Activated B cell treated with CpG ODN at 0.5 μM for 24 hours (primary cell): ENCODE results near the gene ATXN8OS. TPM values are rescaled to one million over a fixed set of nuclear protein-coding genes. Genes with fewer than 3 reads are reported as not detected.

Experiments
- ATAC-seq: fragments of 200-7000 bp; cut with Tn5 transposase; one replicate; pipeline ENCODE4 v1.10.0; 2021; ENCODE audit warnings: low read depth, mild to moderate bottlenecking, moderate library complexity
- CTCF ChIA-PET: fragments of 350-600 bp; sonication (Branson Sonifier 250); formaldehyde crosslinking; loops from one replicate; lab custom pipeline; 2021; ENCODE audit warnings: antibody characterized with exemption; lab: Charles Lee
- POLR2A ChIA-PET: fragments of 350-600 bp; sonication (Branson Sonifier 250); formaldehyde crosslinking; loops from one replicate; lab custom pipeline; 2021; ENCODE audit warnings: antibody characterized with exemption; lab: Charles Lee
- DNase-seq: peaks from one replicate; pipeline ENCODE4 v3.0.0; 2022
- H3K27ac Mint-ChIP-seq: one replicate; pipeline ENCODE4 v1.8.0; 2020; ENCODE audit warnings: mixed read lengths
- H3K27me3 Mint-ChIP-seq: one replicate; pipeline ENCODE4 v1.8.0; 2021; ENCODE audit warnings: mixed read lengths
- H3K36me3 Mint-ChIP-seq: one replicate; pipeline ENCODE4 v1.8.0; 2021; ENCODE audit warnings: low read depth, mixed read lengths
- H3K4me1 Mint-ChIP-seq: one replicate; pipeline ENCODE4 v1.8.0; 2021; ENCODE audit warnings: mixed read lengths
- H3K4me3 Mint-ChIP-seq: one replicate; pipeline ENCODE4 v1.8.0; 2020; ENCODE audit warnings: mild to moderate bottlenecking, mixed read lengths
- H3K9me3 Mint-ChIP-seq: one replicate; pipeline ENCODE4 v1.8.0; 2020; ENCODE audit warnings: mixed read lengths
- CTCF ChIP-seq: fragments of 200-600 bp; IDR thresholded peaks from one replicate; pipeline ENCODE4 v1.8.0; 2022; ENCODE audit warnings: antibody characterized with exemption, mild to moderate bottlenecking
- intact Hi-C: fragments of 100-400 bp; cut with micrococcal nuclease; formaldehyde crosslinking; loops from one replicate; pipeline ENCODE4 v1.15.1; 2024
- total RNA-seq: library from RNA; stranded (reverse); gene quantifications from 2 replicates; pipeline ENCODE4 v1.2.3, GENCODE V29; 2022

ATXN8OS gene
- total RNA-seq, 1 donor from 2014 or later, result not detected

GRCh38 chr13:70098669-70099068 is 9.0 kb upstream of the ATXN8OS start:
- intact Hi-C loops, result no loop called here
- no peak overlapping the region for H3K4me3 Mint-ChIP-seq
- no peak for ATAC-seq
- H3K27me3 Mint-ChIP-seq, result no peaks in the 10 kb centered on the region
- H3K27ac Mint-ChIP-seq, result no peak overlapping the region
- no peaks in the 10 kb centered on the region for H3K4me1 Mint-ChIP-seq
- ChIA-PET POLR2A (no interaction called here), CTCF (no interaction called here)
- H3K9me3 Mint-ChIP-seq, result no peaks in the 10 kb centered on the region
- TF ChIP-seq CTCF, result no peak
- no peak for DNase-seq
- no peaks in the 10 kb centered on the region for H3K36me3 Mint-ChIP-seq

GRCh38 chr13:70104481-70104880 is 3.1 kb upstream of the ATXN8OS start:
- no peak for TF ChIP-seq CTCF
- no peak for ATAC-seq
- no peaks in the 10 kb centered on the region for H3K27me3 Mint-ChIP-seq
- intact Hi-C loops, result no loop called here
- ChIA-PET POLR2A (no interaction called here), CTCF (no interaction called here)
- H3K36me3 Mint-ChIP-seq, result no peaks in the 10 kb centered on the region
- H3K4me1 Mint-ChIP-seq, result no peaks in the 10 kb centered on the region
- H3K27ac Mint-ChIP-seq, result no peak overlapping the region
- DNase-seq, result no peak
- no peak overlapping the region for H3K4me3 Mint-ChIP-seq
- no peaks in the 10 kb centered on the region for H3K9me3 Mint-ChIP-seq

- intact Hi-C loops, result no loop called here
- Mint-ChIP-seq H3K9me3 (no peaks in the 10 kb centered on the region), H3K27me3 (no peaks in the 10 kb centered on the region), H3K36me3 (no peaks in the 10 kb centered on the region), H3K4me3 (no peak overlapping the region), H3K27ac (no peak overlapping the region), H3K4me1 (no peaks in the 10 kb centered on the region)
- ChIA-PET POLR2A (no interaction called here), CTCF (no interaction called here)
- TF ChIP-seq CTCF, result no peak
- ATAC-seq, result no peak
- DNase-seq, result no peak
Measured at GRCh38 chr13:70107125-70107497, 515 bp upstream of the ATXN8OS start.

GRCh38 chr13:70108356-70109105 is 905 bp downstream of the ATXN8OS start, which contains the start of gene KLHL1:
Gene KLHL1, minus strand, starts transcription at chr13:70108452. Its CDS starts 753 bp downstream, at chr13:70107699.
- no peaks in the 10 kb centered on the region for H3K4me1 Mint-ChIP-seq
- intact Hi-C loops, result no loop called here
- CTCF ChIA-PET, result no interaction called here
- H3K9me3 Mint-ChIP-seq, result peaks cover 3% of the 10 kb centered on the region
- no peak within 1 kb of the TSS for H3K4me3 Mint-ChIP-seq
- ATAC-seq (no peak), DNase-seq (no peak)
- H3K36me3 Mint-ChIP-seq, result no peaks in the 10 kb centered on the region
- no peaks in the 10 kb centered on the region for H3K27me3 Mint-ChIP-seq
- POLR2A ChIA-PET, result no interaction called here
- no peak within 1 kb of the TSS for H3K27ac Mint-ChIP-seq
- TF ChIP-seq CTCF, result no peak

GRCh38 chr13:70117338-70117905 is 9.8 kb downstream of the ATXN8OS start:
- POLR2A ChIA-PET, result no interaction called here
- CTCF ChIA-PET, result no interaction called here
- peaks cover 5% of the 10 kb centered on the region for H3K9me3 Mint-ChIP-seq
- no peaks in the 10 kb centered on the region for H3K27me3 Mint-ChIP-seq
- TF ChIP-seq CTCF, result no peak
- H3K36me3 Mint-ChIP-seq, result no peaks in the 10 kb centered on the region
- no peaks in the 10 kb centered on the region for H3K4me1 Mint-ChIP-seq
- DNase-seq (no peak), ATAC-seq (no peak)
- intact Hi-C loops, result no loop called here
- no peak overlapping the region for H3K4me3 Mint-ChIP-seq
- no peak overlapping the region for H3K27ac Mint-ChIP-seq
